Stimulated activated CD4-positive, alpha-beta T cell treated with anti-CD3 and anti-CD28 coated beads, Interleukin-1b, Interleukin-23, amount 100 ng/mL, for 1 hour (primary cell): ENCODE measurements around the gene AEBP1.

ENCODE experiments used
- DNase-seq, 2 donors: peaks; one replicate each; pipeline ENCODE4 v3.0.0-alpha.2; 2020; ENCODE audit warnings: low read depth in 2 of 2

AEBP1 gene

DNA sequence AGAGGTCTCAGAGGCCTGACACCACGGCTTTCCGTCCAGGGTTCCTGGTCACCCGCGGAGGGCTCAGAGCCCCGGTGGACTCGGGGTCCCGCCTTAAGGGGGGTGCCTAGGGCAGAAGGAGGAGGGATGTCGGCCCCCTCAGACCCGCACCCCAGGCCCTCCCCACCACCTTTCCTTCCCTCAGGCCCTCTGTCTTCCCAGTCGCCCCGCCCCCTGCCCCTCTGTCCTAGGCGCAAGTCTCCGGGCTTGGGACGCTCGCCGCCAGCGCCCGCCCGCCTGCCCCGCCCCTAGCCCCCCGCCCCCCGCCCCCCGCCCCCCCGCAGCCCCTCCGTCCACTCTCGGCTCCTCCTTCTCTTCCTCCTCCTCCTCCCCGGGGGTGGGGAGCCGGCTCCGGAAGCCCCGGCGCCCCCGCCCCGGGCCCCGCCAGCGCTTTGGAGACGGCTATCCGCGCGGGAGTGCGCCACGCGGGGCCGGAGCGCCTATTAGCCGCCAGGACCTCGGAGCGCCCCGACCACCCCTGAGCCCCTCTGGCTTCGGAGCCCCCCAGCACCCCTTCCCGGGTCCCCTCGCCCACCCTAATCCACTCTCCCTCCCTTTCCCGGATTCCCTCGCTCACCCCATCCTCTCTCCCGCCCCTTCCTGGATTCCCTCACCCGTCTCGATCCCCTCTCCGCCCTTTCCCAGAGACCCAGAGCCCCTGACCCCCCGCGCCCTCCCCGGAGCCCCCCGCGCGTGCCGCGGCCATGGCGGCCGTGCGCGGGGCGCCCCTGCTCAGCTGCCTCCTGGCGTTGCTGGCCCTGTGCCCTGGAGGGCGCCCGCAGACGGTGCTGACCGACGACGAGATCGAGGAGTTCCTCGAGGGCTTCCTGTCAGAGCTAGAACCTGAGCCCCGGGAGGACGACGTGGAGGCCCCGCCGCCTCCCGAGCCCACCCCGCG lies at the start of gene AEBP1:
Gene AEBP1 (plus strand): TSS at position 423 of the 937 bp plus-strand sequence. CDS start 321 bp downstream, at position 744.
- DNase-seq = peak in 1 of 2 donors; percentile 14

DNA sequence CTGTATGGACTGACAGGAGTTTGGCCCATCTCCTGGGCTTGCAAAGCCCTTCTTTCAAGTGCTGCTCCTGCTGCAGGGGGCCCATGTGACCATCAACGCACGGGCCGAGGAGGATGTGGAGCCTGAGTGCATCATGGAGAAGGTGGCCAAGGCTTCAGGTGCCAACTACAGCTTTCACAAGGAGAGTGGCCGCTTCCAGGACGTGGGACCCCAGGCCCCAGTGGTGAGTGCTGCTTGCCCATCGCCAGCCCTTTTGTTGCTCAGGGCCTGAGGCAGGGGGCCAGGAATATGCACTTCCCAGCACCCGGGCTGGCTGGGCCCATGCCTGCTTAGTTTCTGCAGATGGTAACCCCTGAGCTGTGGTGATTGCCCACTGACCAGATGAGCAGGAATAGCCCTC lies 47.5 kb upstream of the AEBP1 start:
- DNase-seq = no peak

DNA sequence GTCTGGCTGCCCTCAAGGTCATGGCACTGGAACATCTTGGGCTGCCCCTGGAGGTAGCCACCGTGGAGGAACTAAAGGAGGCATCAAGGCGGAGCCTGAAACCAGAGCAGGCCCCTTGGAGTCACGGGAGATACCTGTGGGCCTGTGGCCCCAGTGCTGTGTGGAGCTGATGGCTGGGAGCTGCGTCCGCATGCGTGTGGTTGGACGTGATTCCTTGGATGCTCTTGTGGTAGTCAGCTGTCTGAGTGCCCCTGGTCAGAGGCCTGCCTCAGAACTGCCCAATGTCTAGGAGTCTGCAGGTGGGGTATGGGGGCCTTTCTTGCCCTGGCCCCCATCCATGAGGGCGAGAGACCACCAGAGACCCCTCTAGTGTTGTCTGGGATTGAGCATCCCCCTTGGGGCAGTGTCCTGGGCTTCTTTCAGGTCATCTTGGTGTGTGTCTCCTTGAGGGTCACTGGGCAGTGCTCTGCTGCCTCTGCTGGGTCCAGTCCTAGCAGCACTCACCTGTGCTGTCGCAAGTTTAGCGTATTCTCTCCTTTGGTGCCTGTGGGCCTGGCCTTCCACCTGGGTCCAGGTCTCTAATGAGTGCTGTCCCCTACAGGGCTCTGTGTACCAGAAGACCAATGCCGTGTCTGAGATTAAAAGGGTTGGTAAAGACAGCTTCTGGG lies 46.8 kb upstream of the AEBP1 start:
- DNase-seq = no peak

DNA sequence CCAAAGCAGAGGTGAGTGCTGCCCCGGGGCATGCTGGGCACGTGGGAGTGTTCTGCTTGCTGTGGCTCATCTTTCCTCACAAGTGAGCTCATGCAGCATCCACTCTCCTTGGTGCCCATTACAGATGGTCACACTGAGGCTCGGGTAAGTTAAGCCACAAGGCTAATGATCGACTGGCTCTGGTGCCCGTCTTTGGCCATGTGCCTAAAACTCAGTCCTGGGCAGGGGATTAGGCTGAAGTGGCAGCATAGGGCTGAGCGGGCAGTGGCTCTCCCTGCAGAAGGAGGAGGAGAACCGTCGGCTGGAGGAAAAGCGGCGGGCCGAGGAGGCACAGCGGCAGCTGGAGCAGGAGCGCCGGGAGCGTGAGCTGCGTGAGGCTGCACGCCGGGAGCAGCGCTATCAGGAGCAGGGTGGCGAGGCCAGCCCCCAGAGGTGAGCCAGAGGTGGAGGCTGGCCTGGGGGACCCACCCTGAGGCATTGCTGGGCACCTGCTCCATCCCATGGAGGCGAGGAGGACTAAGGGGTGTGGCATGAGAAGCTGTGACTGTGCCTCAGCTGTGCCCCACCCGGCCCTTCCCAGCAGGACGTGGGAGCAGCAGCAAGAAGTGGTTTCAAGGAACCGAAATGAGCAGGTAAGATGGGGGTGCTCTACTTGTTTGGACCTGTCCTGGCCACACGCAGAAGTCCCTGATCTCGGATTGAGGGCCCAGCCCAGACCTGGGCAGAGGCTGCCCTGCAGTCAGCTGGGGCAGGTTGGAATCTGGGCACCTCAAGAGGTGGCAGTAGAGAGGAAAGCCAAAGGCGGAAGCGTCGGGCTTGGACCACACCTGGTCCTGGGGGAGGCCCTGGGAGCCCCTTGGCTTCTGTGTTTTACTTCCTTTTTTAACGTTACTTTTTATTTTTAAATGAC lies 46.0 kb upstream of the AEBP1 start:
- no peak for DNase-seq

DNA sequence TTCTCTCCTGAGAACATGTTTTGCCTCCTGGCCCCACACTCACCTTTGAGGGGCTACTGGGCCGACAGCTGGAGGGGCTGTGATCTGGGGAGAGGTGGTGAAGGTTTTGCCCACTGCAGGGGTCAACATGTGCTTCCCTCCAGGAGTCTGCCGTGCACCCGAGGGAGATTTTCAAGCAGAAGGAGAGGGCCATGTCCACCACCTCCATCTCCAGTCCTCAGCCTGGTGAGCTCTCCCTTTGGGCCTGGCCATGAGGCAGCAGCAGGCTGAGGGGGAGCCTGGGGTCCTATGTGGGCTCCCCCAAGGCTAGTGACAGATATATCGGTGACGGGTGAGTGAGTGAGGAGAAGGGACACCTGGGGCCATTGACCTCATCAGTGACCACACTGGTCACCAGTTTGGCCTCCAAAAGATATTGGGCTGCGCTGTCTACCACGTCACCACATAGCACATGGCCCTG lies 45.4 kb upstream of the AEBP1 start:
- DNase-seq = no peak

DNA sequence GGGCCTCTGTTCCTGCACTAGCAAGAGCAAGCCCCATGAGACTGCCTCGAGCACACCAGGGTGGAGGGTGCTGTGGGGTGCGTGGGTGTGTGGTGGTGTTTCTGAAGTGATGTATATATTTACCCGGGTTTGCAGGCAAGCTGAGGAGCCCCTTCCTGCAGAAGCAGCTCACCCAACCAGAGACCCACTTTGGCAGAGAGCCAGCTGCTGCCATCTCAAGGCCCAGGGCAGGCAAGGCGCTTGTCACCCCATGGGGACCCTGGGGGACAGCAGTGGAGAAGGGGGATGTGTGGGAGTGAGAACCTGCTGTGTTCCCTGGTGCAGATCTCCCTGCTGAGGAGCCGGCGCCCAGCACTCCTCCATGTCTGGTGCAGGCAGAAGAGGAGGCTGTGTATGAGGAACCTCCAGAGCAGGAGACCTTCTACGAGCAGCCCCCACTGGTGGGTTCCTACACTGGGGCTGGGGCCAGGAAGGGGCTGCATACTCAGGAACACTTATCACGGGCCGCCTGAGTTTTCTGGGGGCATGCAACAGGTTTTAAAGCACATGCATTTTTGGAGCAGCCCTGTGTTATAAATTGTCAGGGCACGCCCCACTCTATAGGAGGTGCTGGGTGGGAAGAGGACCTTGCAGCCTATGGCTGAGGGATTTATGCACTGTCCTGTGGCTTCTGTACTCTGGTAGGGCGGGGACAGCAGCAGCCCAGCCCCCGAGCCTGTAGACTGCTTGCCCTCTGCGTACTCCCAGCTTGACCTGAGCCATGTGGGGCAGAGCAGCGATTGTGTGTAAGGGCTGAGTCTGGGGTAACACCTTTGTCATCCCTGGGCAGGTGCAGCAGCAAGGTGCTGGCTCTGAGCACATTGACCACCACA lies 44.7 kb upstream of the AEBP1 start:
- no peak for DNase-seq

DNA sequence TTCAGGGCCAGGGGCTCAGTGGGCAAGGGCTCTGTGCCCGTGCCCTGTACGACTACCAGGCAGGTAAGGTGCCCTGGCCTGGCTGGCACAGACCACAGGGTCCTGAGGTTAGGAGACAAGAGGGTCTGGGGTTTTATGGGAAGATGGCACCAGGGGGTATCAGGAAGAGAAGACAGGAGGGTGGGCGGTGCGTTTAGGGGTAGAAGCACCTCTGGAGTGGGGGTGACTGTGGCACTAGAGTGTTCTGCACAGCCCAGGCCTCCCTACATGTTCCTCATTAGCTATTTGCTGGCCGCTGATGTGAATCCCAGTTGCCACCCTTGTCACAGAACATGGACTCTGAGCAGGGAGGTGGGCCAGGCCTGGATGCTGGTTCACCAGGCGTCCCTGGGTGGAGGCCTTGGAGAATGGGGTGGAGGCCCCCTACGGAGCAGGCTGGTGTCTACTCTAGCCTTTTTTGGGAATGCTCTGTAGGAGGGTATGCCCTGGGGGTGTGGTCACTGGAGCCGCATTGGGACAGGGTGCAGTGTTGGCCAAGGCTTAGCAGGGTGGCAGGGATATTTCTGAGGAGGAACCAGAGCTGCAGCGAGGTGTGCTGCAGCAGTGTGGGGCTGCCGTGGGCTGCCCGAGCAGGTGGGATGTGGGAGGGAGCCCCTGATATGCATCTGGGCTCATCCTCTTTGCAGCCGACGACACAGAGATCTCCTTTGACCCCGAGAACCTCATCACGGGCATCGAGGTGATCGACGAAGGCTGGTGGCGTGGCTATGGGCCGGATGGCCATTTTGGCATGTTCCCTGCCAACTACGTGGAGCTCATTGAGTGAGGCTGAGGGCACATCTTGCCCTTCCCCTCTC lies 43.8 kb upstream of the AEBP1 start:
- no peak for DNase-seq

DNA sequence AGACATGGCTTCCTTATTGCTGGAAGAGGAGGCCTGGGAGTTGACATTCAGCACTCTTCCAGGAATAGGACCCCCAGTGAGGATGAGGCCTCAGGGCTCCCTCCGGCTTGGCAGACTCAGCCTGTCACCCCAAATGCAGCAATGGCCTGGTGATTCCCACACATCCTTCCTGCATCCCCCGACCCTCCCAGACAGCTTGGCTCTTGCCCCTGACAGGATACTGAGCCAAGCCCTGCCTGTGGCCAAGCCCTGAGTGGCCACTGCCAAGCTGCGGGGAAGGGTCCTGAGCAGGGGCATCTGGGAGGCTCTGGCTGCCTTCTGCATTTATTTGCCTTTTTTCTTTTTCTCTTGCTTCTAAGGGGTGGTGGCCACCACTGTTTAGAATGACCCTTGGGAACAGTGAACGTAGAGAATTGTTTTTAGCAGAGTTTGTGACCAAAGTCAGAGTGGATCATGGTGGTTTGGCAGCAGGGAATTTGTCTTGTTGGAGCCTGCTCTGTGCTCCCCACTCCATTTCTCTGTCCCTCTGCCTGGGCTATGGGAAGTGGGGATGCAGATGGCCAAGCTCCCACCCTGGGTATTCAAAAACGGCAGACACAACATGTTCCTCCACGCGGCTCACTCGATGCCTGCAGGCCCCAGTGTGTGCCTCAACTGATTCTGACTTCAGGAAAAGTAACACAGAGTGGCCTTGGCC lies 43.0 kb upstream of the AEBP1 start:
- no peak for DNase-seq

DNA sequence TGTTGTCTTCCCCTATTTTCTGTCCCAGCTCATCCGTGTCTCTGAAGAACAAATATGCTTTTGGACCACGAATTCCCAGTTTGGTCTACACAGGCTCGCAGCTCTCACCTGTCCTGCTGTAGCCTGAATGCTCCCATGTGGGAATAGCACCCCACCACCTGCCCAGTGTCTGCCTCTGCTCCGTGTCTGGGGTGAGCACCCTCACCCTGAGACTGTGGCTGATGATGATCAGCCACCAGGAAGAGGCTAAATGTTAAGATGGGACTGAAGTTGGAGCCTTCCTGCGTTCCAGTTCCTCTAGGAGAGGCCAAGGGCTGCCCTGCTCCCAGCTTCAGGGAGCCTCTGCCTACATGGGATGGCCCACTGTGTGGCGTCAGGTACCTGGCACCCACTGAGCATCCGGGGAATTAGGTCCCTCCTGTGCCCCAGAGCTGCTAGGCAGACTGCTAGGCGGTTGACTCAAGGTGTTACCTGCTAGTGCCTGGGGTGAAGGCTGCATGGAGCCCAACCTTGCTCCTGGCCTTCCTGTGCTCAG lies 42.4 kb upstream of the AEBP1 start:
- no peak for DNase-seq

DNA sequence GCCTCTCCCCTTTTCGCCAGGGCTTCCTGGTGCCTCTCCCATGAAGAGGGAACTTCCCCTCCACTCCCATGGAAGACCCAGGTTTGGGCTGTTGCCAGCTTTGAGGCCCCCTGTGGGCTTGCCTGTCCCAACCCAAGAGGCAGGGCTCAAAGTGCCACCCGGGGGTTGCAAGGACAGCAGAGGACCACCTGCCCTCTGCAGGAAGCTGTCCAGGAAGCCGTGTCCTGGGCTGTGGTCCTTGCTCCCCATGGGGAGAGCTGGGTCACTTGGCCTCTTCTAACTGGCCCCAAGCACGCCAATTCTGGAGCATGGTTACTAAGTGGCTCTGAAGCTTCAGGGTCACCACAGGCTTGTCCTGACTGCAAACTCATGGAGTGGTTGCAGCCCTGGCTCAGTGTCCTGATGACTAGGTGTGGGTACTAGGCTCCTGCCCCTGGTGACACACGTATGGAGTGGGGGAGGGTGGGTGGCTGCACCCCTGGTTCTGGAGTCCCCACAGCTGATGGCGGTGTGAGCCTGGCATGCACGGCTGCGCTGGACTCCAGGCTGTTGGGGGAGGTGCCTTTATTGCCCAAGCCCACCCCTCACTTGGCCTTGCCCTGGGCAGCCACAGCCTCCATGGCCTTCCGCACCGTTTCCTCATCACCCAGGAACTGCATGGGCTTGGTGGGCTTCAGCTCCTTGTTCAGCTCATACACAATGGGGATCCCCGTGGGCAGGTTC lies 41.8 kb upstream of the AEBP1 start:
- DNase-seq = no peak

DNA sequence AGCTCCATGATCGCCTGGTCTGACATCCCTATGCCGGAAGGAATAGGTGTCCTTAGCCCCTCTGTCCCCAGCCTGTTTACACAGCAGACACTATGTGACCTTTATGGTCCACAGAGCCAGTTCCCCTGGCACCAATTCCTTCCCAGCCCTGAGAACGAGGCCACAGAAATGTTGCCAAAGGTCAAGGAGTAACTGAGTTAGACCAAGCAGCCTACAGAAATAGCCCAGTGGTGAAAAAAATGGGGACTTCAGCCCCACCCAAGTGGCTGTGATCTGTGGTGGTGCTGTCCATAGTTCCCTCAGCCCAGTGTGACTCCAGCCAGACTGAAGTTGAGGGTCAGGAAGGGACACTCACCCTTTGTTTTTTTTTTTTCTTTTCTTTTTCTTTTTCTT lies 41.2 kb upstream of the AEBP1 start:
- DNase-seq = no peak

DNA sequence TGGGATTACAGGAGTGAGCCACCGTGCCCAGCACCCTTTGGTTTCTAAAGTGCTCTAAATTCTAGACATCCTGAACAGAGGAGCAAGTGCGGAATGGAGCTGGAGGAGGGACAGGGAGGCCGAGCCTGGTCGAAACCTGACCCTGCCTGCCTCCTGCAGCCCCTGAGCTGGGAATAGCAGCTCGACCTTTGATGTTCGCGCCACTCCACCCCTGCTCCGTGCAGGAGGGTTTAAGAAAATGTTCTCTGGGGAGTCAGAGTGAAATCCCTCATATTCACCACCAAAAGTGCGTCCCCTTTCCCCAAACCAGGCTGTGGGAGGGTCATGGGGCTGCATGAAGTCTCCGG lies 40.6 kb upstream of the AEBP1 start:
- no peak for DNase-seq

DNA sequence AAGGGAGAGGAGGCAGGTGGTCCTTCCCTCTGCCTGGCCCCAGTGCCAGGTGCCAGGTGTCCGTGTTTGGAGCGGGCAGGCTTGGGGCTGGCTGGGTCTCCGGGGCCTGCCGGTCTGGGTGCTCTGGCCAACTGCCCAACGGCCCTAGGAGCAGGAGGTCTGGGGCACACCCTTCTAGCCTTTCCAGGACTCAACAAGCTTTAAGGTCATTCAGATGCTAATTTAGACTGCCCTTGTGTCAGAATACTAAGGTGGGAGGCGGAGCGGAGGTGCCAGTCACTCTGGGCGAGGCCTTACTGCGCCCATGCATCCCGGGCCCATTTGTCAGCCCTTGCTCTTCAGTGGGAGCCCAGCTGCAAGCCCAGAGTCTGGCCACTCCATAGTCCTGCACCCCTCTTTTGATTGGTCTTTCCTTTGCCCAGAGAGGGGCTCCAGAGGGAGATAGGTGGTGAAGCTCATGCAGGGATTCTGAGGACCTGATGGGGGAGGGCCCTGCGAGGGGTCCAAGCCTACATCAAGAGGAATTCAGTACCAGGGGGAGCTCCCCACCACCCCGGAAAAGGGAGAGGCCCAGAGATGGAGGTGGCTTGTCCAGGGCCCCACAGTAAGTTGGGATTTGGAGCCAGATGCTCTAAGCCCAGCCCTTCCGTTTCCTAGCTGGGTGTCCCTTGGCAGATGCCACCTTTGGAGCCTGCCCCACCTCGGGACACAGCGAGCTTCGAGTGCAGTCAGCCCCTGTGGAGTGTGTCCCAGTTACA lies 40.1 kb upstream of the AEBP1 start:
- no peak for DNase-seq

DNA sequence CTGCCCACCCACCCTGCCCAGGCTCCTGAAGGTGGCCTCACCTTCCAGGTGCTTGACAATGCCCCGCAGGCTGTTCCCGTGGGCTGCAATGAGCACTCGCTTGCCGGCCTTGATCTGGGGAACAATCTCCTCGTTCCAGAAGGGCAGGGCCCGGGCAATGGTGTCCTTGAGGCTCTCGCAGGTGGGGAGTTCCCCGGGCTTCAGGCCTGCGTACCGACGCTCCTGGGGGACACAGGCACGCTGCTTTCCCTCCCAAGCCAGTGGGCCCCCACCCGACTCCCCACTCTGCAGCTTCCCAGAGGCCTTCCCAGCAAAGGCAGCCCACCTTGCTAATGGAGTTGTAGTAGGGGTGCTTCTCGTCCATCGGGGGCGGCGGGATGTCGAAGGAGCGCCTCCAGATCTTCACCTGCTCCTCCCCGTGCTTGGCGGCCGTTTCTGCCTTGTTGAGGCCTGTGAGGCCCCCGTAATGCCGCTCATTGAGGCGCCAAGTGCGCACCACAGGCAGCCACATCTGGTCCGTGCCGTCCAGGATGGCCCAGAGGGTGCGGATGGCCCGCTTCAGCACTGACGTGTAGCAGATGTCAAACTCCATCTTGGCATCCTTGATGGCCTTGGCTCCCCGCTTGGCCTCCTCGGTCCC lies 39.2 kb upstream of the AEBP1 start:
- no peak for DNase-seq

DNA sequence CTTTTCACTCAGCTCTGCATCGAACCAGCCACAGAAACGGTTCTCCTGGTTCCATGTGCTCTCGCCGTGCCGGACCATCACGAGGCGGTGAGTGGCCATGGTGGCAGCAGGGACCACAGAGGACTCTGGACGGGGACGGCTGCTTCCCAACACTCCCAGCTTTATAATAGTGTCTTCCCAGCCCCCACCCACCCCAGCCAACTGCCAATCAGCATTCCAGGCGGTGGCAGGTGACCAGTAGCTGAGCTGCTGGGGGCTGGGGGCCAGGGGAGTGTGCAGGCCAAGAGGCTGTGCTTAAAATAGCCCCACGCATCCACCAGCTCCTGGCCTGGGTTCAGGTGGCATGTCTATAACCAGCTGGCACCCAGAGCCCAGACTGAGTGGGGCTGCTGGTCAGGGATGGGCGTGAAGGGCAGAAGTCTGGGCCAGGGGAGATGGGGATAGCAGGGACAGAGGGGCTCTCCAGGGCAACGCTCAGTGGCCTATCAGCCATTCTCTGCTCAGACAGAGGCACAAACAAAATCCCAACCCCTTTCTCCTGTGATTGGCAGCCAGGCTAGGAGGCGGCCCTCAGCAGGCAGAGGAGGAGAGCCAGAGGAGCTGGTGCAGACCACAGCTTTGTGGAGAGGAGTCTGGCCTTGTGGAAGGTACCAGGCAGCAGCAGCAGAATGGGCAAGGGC lies 38.6 kb upstream of the AEBP1 start, which contains the start of gene PGAM2:
Gene PGAM2 (minus strand): TSS at position 137 of the 680 bp plus-strand sequence. CDS start 38 bp downstream, at position 99.
- DNase-seq = no peak

DNA sequence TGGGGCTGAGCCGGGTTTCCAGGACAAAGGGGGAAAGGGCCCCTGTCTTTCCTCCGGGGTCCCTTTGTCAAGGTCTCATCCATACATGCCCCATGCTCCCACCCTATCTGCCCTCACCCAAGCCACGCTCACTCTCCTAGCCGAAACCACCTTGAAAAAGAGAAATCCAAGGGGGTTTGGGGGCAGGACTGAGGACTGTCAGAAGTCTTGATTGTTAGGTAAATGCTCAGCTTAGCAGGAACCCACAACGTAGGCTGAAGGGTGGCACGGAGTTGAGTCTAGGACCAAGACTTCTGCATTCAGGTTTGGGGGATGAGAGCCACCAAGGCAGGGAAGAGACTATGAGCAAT lies 38.1 kb upstream of the AEBP1 start:
- DNase-seq = no peak
